Stimulated activated CD4-positive, alpha-beta T cell treated with anti-CD3 and anti-CD28 coated beads, Interleukin-2, amount 100 ng/mL, for 24 hours (primary cell): ENCODE measurements around the gene IQSEC1.

Source experiments
- DNase-seq, 2 donors: peaks; one replicate each; pipeline ENCODE4 v3.0.0-alpha.2; 2020

Gene IQSEC1

GRCh38 chr3:13073326-13074005 lies at the start of gene IQSEC1:
Gene IQSEC1, minus strand, starts transcription at chr3:13073429. Its CDS starts 415 bp downstream, at chr3:13073014.
- DNase-seq = peak; percentile 70 to 81

- DNase-seq = no peak
These were observed 49.1 kb upstream of the IQSEC1 start for GRCh38 chr3:13122081-13123012.

DNA sequence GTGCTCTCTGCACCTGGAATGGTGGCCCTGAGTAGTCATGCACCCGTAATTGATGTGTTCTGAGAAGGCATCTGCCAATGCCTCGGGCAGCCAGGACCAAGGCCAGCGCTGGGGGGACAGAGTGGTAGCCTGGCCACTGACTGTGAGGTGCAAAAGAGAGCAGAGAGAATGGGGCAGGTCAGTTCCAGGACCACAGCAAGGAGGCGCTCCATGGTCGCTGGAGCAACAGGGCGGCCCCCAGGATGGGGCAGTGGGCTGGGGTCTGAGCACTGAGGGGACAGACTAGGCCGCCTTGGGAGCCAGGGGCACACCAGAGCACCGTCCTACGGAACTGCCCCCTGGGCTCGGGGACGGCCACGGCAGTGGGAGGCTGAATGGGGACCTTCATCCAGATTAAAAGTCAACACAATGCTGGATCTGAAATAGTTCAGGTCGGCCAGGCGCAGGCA lies 48.3 kb upstream of the IQSEC1 start:
- no peak for DNase-seq

GRCh38 chr3:13120928-13121552 lies 47.8 kb upstream of the IQSEC1 start:
- DNase-seq = no peak

GRCh38 chr3:13120289-13120927 lies 47.2 kb upstream of the IQSEC1 start:
- DNase-seq = no peak

GRCh38 chr3:13119471-13120220 lies 46.4 kb upstream of the IQSEC1 start:
- DNase-seq = no peak

DNA sequence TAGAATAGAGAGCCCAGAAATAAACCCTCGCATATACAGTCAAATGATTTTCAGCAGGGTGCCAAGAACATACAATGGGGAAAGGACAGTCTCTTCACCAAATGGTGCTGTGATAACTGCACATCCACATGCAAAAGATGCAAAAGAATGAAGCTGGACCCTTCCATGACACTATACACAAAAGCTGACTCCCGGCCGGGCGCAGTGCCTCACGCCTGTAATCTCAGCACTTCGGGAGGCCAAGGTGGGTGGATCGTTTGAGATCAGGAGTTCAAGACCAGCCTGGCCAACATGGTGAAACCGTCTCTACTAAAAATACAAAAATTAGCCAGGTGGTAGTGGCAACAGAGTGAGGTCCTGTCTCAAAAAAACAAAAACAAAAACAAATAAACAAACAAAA lies 43.2 kb upstream of the IQSEC1 start:
- no peak for DNase-seq

DNA sequence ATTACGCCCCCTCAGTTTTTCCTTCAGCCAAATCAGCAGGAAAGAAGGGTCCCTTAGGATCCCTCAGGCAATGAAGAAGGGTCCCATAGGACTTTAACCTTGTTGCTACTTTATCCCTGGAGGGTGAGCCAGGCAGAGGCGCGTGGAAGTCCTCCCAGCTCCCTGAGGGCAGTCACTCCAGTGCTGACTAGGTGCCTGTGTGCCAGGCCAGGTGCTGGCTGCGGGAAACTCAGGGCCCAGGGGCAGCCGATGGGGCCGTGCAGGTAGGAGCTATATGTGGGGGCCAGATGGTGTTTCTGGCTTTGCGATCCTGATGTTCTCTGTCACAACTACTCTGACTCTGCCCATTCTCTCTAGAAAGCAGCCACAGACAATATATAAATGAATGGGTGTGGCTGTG lies 42.8 kb upstream of the IQSEC1 start:
- DNase-seq = no peak

- no peak for DNase-seq
These were observed 42.3 kb upstream of the IQSEC1 start for GRCh38 chr3:13115576-13115910.

DNA sequence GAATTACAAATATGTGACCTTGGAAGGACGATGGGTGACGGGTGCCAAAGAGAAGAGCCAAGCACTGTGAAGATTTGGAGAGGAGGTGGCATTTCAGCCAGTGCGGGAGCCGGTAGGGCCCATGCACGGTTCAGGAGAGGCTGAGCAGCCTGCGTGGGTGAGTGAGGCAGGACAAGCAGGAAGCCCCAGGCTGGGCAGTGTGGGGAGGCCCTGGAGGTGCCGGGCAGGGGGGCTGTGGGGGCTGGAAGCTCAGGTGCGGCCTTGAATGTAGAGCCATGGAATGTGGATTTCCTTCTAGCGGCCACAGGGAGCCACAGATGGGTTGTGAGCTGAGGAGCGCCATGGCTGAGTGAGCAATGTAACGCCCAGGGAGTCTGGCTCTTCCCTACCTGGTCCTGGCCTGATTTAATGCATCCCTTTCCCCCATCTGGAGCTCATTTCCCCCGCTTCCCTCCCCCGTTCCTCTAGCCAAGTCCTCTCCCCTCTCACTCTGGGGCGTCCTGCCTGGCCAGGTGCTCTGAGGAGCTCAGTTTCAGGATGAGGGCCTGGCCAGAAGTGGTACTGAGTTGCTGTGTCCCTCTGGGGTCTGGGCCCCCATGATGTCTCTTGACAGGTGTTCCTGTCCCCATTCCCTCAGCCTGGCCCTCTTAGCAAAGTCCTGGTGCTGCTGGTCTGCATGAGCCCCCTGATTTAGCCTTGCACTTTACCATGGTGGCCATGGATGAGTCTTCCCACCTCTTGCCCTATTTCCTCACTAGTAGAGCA lies 41.8 kb upstream of the IQSEC1 start:
- DNase-seq = no peak

DNA sequence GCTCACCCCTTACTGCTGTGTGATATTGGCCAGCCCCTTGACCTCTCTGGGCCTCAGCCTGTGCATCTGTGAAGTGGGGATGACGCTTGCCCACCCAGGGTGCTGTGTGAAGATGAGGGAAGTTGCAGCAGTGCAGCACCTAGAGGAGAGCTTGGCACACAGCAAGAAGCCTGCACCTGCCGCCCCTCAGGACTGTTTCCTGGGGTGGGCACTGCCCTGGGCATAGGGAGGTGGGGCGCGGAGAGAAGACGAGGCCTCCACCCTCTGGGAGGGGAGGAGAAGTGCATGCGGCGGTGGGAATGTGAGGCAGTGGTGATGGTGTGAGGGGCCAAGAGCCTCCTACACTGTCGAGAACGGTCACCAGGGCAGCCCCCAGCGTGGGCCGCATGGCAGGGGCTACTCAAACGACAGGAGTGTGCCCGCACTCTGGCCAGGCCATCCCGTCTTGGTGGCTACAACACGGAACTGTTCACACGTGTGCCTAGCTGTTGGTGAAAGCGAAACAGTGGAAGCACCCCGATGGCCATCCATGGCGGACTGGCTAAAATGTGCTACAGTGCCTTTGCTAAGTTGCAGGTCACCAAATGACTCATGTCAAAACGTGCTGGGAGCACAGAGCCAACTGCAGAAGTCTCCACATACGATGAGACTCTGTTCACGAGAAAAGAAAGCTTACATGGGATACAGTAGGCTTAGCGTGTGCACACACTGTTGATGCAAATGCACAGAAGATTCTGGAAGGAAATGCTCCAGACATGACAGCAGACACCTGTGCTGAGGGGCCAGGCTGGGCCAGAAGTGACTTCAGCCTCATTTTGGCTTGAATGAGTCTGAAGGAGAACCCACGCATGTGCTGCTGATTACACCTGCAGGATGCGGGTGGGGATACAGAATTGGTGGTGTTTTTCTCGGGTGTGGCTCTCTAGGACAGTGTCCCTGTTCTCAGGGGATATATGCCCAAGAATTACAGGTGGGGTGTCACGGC lies 40.4 kb upstream of the IQSEC1 start:
- DNase-seq = no peak

GRCh38 chr3:13112521-13113345 lies 39.5 kb upstream of the IQSEC1 start:
- no peak for DNase-seq

DNA sequence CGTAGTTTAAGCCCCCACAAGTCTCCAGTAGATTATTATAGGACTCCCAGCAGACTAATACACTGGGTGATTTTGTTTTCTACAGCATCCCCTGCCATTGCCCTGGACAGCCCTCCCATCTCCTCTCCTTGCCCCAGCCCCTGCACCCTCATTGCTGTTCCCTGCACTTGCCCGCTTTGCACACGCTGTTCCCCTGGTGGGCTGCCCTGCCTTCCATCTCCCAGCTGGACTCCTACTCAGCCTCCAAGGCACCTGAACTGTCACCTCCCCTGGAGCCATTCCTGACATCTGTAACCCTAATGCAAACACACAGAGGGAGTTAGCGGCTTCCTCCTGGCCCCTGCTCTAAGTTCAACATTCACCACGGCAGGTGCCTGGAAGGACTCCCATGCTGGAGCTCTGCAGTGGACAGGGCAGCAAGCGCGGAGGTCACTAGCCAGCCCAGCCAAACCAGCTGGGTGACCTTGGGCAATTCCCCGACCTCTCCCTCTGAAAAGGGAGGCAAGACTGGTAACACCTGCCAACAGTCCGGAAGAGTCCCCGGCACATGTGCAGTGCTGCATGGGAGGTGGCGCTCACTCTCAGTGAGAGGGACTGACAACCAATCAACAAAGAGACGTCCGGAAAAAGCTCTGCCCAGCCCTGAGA lies 38.8 kb upstream of the IQSEC1 start:
- no peak for DNase-seq

DNA sequence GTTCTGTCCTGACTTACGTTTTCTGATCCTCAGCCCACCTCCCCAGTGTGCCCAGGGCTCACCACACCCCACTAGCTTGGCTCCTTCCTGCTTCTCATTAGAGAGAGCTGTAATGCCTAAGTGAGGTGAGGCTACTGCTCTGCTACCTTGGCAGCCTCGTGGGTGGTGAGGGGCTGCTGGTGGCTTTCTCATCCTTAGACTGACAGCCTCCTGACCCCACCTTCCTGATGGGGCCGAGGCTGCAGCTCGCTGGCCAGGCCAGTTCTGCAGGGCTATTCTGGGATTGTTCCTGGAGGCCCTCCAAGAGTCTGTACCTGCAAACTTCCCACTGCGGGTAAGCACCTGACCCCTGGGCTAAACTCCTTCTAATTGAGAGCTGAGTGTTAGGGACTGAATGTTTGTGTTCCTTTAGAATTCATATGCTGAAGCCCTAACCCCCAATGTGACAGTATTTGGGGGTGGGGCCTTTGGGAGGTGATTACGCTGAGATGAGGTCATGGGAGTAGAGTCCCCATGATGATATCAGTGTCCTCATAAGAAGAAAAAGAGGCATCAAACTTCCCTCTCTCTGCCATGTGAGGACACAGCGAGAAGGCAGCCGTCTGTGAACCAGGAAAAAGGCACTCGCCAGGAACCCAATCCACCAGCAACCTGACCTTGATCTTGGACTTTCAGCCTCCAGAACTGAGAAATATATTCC lies 38.1 kb upstream of the IQSEC1 start:
- DNase-seq = no peak

- peak in 1 of 2 donors; percentile 6 for DNase-seq
These were observed 37.5 kb upstream of the IQSEC1 start for GRCh38 chr3:13110678-13111116.

- DNase-seq = no peak
These were observed 36.3 kb upstream of the IQSEC1 start for GRCh38 chr3:13109516-13109915.

DNA sequence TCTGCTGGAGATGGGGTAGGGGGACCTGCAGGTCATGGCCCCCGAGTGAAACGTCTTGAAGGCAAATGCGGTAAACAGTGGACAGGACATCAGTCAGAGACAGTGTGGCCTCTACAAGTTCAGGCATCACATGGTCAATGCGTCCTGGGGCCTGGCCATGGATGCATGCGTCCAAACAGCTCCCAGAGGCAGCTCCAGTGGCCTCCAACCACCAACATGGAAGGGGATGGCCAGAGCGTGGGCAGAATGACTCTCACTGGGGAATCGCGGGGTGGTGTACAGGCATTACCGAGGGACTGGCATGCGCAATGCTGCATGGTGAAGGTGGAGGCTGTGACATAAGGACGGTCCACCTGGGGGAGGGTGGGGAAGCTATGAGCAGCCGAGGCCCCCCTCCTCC lies 35.6 kb upstream of the IQSEC1 start:
- no peak for DNase-seq

DNA sequence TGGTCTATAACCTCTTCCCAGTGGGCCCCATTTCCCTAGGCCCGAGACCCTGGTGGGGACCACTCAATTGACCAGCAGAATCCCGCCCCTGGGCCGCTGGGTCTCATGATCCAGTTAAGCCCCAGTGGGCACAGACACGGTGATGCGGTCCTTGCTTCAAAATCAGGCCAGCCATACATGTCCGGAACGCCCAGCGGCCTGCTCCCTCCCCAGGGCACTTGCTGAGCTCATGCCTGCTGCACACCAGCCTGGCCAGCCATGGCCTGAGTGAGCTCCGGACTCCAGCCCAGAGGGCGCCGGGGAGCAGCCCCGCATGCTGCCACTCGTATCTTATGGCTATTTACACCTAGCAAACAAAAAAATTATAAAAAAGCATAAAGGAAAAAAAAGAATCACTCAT lies 34.4 kb upstream of the IQSEC1 start:
- DNase-seq = no peak
